HepG2 (cell line): ENCODE results near the gene CCDC97. TPM values are rescaled to one million over a fixed set of nuclear protein-coding genes. Genes with fewer than 3 reads are reported as not detected.
A peak's percentile ranks its signal among the peaks of the same experiment; 100 is the strongest.

Experiments used
- CCDC6 ChIP-seq: sonication (generic); formaldehyde crosslinking; IDR thresholded peaks from 2 replicates; pipeline ENCODE4 v1.8.1; 2022; ENCODE audit warnings: mild to moderate bottlenecking, missing genetic modification reagents, moderate library complexity
- ELF4 ChIP-seq: sonication (generic); formaldehyde crosslinking; IDR thresholded peaks from 2 replicates; pipeline ENCODE4 v1.5.0; 2020; ENCODE audit warnings: missing genetic modification reagents, mild to moderate bottlenecking, moderate library complexity, borderline replicate concordance
- KAT7 ChIP-seq: IDR thresholded peaks from 2 replicates; pipeline ENCODE4 v1.6.1; 2018; ENCODE audit warnings: borderline replicate concordance, missing compliant biosample characterization
- KAT8 ChIP-seq: IDR thresholded peaks from 2 replicates; pipeline ENCODE4 v1.6.1; 2016; ENCODE audit warnings: missing genetic modification reagents, missing compliant biosample characterization
- NR2F6 ChIP-seq, 2 experiments: IDR thresholded peaks; 2 replicates each; pipeline ENCODE4 v1.6.1; 2016; ENCODE audit warnings: antibody characterized with exemption in 1 of 2, mild to moderate bottlenecking in 1 of 2
- RFXAP ChIP-seq: sonication (generic); formaldehyde crosslinking; IDR thresholded peaks from 2 replicates; pipeline ENCODE4 v1.4.0; 2020; ENCODE audit warnings: missing genetic modification reagents, borderline replicate concordance
- RXRB ChIP-seq: IDR thresholded peaks from 2 replicates; pipeline ENCODE4 v1.6.1; 2016; ENCODE audit warnings: borderline replicate concordance, missing genetic modification reagents, missing compliant biosample characterization
- SOX6 ChIP-seq, 2 experiments: fragments of 450-650 bp in 1 of 2; sonication (generic) in 1 of 2; formaldehyde crosslinking in 1 of 2; IDR thresholded peaks; 2 replicates each; pipeline versions ENCODE4 v1.4.0 to v1.6.1; 2017 to 2020; ENCODE audit warnings: antibody characterized with exemption in 1 of 2, mild to moderate bottlenecking in 1 of 2, missing genetic modification reagents in 1 of 2
- SRY ChIP-seq: sonication (generic); formaldehyde crosslinking; IDR thresholded peaks from 2 replicates; pipeline ENCODE4 v1.8.0; 2022; ENCODE audit warnings: mild to moderate bottlenecking, missing genetic modification reagents
- ZFAT ChIP-seq: sonication (generic); formaldehyde crosslinking; conservative IDR thresholded peaks from 2 replicates; pipeline ENCODE4 v1.8.1; 2023; ENCODE audit warnings: missing genetic modification reagents, inconsistent platforms
- ZFYVE20 ChIP-seq: sonication (generic); formaldehyde crosslinking; IDR thresholded peaks from 2 replicates; pipeline ENCODE4 v1.8.0; 2023; ENCODE audit warnings: low read depth, mild to moderate bottlenecking, moderate library complexity, missing genetic modification reagents, borderline replicate concordance
- ZNF34 ChIP-seq: sonication (generic); formaldehyde crosslinking; IDR thresholded peaks from 2 replicates; pipeline ENCODE4 v1.4.0; 2020; ENCODE audit warnings: mild to moderate bottlenecking, missing genetic modification reagents, borderline replicate concordance
- ZNF781 ChIP-seq: sonication (generic); formaldehyde crosslinking; IDR thresholded peaks from 2 replicates; pipeline ENCODE4 v1.5.1; 2020; ENCODE audit warnings: borderline replicate concordance, mild to moderate bottlenecking, missing genetic modification reagents; ENCODE audit errors: not compliant biosample characterization
- polyA plus RNA-seq, 8 experiments: library from polyadenylated mRNA; depleted of rRNA in 3 of 8; stranded (reverse) in 7 of 8; unstranded in 1 of 8; fragments of >200 nt; fragmentation: Illumina TruSeq in 4 of 8; extraction: Trizol in 4 of 8; gene quantifications; 2 replicates each; pipeline versions ENCODE4 v1.2.1 to v1.2.3, GENCODE V29; 2011 to 2016; ENCODE audit warnings: low read depth in 4 of 8, missing spikeins in 1 of 8, mixed read lengths in 1 of 8; ENCODE audit not compliant: insufficient read depth in 1 of 8
- total RNA-seq, 5 experiments: library from RNA; depleted of rRNA; stranded (reverse); fragments of >200 nt; fragmentation: Illumina TruSeq; extraction: Trizol; gene quantifications; 2 replicates each; pipeline ENCODE4 v1.2.3, GENCODE V29; 2016; ENCODE audit warnings: low read depth in 1 of 5
- TF ChIP-seq, protein P1 (sequence below): sonication (generic); formaldehyde crosslinking; IDR thresholded peaks from 2 replicates; pipeline ENCODE4 v1.8.0; 2022; ENCODE audit warnings: mild to moderate bottlenecking, missing genetic modification reagents, moderate library complexity
- TF ChIP-seq, protein P2 (sequence below): sonication (generic); formaldehyde crosslinking; IDR thresholded peaks from 2 replicates; pipeline ENCODE4 v1.4.0; 2020; ENCODE audit warnings: missing genetic modification reagents
- TF ChIP-seq, protein P3 (sequence below): sonication (generic); formaldehyde crosslinking; IDR thresholded peaks from 2 replicates; pipeline ENCODE4 v1.9.0; 2021; ENCODE audit warnings: mild to moderate bottlenecking, missing genetic modification reagents
- TF ChIP-seq, protein P4 (sequence below): sonication (generic); formaldehyde crosslinking; conservative IDR thresholded peaks from 2 replicates; pipeline ENCODE4 v1.4.0; 2020; ENCODE audit warnings: missing genetic modification reagents

The CCDC97 gene
- total and polyA plus RNA-seq, 2 of the 13 experiments (the other 11 are each of a cell fraction or from before 2014, with no cell fraction given): 6.2 to 7.3 TPM

DNA sequence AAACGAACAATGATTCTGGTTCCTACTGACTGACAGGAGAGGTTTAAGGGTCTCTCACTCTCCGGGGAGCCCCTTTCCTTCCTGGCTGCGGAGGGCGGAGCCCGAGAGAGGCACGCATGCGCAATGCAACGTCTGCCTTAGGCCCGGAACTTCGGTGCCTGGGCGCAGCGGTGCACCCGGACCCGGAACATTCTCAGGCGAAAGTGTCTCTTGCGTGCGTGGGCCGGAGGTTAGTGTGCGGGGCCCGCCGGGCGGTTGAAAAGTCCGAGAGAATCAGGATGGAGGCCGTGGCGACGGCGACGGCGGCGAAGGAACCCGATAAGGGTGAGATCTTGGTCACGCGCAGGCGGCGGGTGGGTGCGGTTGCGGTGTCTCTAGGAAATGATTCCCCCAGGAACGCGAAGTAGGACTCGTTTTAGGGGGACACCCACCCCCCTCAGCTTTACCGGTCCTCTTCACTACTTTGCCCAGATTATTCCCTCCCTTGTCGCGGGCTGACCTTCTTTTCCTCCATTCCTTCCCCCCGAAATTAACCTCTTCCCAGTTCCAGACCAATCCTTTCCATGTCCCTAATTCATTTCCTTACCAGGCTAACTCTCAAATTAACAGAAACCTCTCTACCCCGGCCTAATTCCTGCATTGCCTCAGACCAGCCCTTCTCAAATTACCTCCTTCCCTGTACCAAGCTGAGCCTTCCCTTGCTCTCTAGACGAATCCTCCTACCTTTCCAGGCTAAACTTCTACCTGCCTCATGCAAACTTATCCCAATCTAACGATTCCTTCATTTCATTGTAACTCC is at the start of gene CCDC97 (continued):
- no peak for TF ChIP-seq SOX6 (IDR thresholded peaks at IDR 0.05)
- TF ChIP-seq SOX6 (CRISPR knock-in tag; IDR thresholded peaks at IDR 0.05): peak; percentile 47; the same call in 1 of the 2 replicates
- peak; percentile 95 for TF ChIP-seq KAT8
- TF ChIP-seq ZFAT (CRISPR knock-in tag): no peak
- TF ChIP-seq ZNF781 (CRISPR knock-in tag): peak; percentile 84
- TF ChIP-seq KAT7 (CRISPR knock-in tag): peak; percentile 96; the same call in 1 of the 2 replicates
- TF ChIP-seq, protein P1, sequence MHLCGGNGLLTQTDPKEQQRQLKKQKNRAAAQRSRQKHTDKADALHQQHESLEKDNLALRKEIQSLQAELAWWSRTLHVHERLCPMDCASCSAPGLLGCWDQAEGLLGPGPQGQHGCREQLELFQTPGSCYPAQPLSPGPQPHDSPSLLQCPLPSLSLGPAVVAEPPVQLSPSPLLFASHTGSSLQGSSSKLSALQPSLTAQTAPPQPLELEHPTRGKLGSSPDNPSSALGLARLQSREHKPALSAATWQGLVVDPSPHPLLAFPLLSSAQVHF (CRISPR knock-in tag): no peak
- peak; percentile 95 for TF ChIP-seq ELF4
- TF ChIP-seq ZNF34 (CRISPR knock-in tag): peak; percentile 36; the same call in 1 of the 2 replicates
- no peak for TF ChIP-seq ZFYVE20 (CRISPR knock-in tag)
- TF ChIP-seq RFXAP (CRISPR knock-in tag): peak; percentile 88
- no peak; the same call in 1 of the 2 replicates for TF ChIP-seq NR2F6 (IDR thresholded peaks at IDR 0.05)
- peak; percentile 33; the same call in 1 of the 2 replicates for TF ChIP-seq NR2F6 (CRISPR knock-in tag; IDR thresholded peaks at IDR 0.05)
- TF ChIP-seq, protein P2, sequence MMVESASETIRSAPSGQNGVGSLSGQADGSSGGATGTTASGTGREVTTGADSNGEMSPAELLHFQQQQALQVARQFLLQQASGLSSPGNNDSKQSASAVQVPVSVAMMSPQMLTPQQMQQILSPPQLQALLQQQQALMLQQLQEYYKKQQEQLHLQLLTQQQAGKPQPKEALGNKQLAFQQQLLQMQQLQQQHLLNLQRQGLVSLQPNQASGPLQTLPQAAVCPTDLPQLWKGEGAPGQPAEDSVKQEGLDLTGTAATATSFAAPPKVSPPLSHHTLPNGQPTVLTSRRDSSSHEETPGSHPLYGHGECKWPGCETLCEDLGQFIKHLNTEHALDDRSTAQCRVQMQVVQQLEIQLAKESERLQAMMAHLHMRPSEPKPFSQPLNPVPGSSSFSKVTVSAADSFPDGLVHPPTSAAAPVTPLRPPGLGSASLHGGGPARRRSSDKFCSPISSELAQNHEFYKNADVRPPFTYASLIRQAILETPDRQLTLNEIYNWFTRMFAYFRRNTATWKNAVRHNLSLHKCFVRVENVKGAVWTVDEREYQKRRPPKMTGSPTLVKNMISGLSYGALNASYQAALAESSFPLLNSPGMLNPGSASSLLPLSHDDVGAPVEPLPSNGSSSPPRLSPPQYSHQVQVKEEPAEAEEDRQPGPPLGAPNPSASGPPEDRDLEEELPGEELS (CRISPR knock-in tag): peak; percentile 66
- TF ChIP-seq, protein P3, sequence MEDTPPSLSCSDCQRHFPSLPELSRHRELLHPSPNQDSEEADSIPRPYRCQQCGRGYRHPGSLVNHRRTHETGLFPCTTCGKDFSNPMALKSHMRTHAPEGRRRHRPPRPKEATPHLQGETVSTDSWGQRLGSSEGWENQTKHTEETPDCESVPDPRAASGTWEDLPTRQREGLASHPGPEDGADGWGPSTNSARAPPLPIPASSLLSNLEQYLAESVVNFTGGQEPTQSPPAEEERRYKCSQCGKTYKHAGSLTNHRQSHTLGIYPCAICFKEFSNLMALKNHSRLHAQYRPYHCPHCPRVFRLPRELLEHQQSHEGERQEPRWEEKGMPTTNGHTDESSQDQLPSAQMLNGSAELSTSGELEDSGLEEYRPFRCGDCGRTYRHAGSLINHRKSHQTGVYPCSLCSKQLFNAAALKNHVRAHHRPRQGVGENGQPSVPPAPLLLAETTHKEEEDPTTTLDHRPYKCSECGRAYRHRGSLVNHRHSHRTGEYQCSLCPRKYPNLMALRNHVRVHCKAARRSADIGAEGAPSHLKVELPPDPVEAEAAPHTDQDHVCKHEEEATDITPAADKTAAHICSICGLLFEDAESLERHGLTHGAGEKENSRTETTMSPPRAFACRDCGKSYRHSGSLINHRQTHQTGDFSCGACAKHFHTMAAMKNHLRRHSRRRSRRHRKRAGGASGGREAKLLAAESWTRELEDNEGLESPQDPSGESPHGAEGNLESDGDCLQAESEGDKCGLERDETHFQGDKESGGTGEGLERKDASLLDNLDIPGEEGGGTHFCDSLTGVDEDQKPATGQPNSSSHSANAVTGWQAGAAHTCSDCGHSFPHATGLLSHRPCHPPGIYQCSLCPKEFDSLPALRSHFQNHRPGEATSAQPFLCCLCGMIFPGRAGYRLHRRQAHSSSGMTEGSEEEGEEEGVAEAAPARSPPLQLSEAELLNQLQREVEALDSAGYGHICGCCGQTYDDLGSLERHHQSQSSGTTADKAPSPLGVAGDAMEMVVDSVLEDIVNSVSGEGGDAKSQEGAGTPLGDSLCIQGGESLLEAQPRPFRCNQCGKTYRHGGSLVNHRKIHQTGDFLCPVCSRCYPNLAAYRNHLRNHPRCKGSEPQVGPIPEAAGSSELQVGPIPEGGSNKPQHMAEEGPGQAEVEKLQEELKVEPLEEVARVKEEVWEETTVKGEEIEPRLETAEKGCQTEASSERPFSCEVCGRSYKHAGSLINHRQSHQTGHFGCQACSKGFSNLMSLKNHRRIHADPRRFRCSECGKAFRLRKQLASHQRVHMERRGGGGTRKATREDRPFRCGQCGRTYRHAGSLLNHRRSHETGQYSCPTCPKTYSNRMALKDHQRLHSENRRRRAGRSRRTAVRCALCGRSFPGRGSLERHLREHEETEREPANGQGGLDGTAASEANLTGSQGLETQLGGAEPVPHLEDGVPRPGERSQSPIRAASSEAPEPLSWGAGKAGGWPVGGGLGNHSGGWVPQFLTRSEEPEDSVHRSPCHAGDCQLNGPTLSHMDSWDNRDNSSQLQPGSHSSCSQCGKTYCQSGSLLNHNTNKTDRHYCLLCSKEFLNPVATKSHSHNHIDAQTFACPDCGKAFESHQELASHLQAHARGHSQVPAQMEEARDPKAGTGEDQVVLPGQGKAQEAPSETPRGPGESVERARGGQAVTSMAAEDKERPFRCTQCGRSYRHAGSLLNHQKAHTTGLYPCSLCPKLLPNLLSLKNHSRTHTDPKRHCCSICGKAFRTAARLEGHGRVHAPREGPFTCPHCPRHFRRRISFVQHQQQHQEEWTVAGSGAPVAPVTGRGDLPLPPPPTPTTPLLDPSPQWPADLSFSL (CRISPR knock-in tag): no peak
- TF ChIP-seq SRY (CRISPR knock-in tag): peak; percentile 78; the same call in 1 of the 2 replicates
- TF ChIP-seq, protein P4, sequence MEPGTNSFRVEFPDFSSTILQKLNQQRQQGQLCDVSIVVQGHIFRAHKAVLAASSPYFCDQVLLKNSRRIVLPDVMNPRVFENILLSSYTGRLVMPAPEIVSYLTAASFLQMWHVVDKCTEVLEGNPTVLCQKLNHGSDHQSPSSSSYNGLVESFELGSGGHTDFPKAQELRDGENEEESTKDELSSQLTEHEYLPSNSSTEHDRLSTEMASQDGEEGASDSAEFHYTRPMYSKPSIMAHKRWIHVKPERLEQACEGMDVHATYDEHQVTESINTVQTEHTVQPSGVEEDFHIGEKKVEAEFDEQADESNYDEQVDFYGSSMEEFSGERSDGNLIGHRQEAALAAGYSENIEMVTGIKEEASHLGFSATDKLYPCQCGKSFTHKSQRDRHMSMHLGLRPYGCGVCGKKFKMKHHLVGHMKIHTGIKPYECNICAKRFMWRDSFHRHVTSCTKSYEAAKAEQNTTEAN (CRISPR knock-in tag): 0 out of 2 replicates have a peak, but pooled peaks have one; percentile 31
- TF ChIP-seq RXRB (CRISPR knock-in tag): peak; percentile 70; the same call in 1 of the 2 replicates
- peak; percentile 69; the same call in 1 of the 2 replicates for TF ChIP-seq CCDC6
